Hepatocyte (in vitro differentiated cells): ENCODE data around the gene NPC1. TPM values are rescaled to one million over a fixed set of nuclear protein-coding genes. Genes with fewer than 3 reads are reported as not detected.

Source experiments
- DNase-seq: peaks from one replicate; pipeline ENCODE4 v3.0.0-alpha.2; 2016; ENCODE audit warnings: low spot score
- H2AFZ ChIP-seq: fragments of 200-600 bp; sonication (generic); 2 replicates; pipeline ENCODE4 v1.6.0; 2016; ENCODE audit warnings: antibody characterized with exemption, mild to moderate bottlenecking
- H3K27ac ChIP-seq: fragments of 200-600 bp; sonication (generic); 2 replicates; pipeline ENCODE4 v1.5.1; 2016; ENCODE audit warnings: mild to moderate bottlenecking
- H3K27me3 ChIP-seq: fragments of 200-600 bp; sonication (generic); 2 replicates; pipeline ENCODE4 v1.6.1; 2016
- H3K36me3 ChIP-seq: fragments of 200-600 bp; sonication (generic); replicated peaks from 2 replicates; pipeline ENCODE4 v1.5.1; 2016; ENCODE audit warnings: low read depth; ENCODE audit not compliant: insufficient read depth
- H3K4me1 ChIP-seq: fragments of 200-600 bp; sonication (generic); 2 replicates; pipeline ENCODE4 v1.5.1; 2016; ENCODE audit warnings: mild to moderate bottlenecking, moderate library complexity; ENCODE audit not compliant: insufficient read depth
- H3K4me2 ChIP-seq: fragments of 200-600 bp; sonication (generic); 2 replicates; pipeline ENCODE4 v1.6.0; 2016
- H3K4me3 ChIP-seq: fragments of 200-600 bp; sonication (generic); 2 replicates; pipeline ENCODE4 v1.5.1; 2016; ENCODE audit warnings: mild to moderate bottlenecking
- H3K79me2 ChIP-seq: fragments of 200-600 bp; sonication (generic); 2 replicates; pipeline ENCODE4 v1.6.0; 2017; ENCODE audit warnings: mild to moderate bottlenecking
- H3K9me2 ChIP-seq: fragments of 200-600 bp; sonication (generic); replicated peaks from 2 replicates; pipeline ENCODE4 v1.6.0; 2017; ENCODE audit warnings: mild to moderate bottlenecking; ENCODE audit not compliant: insufficient read depth
- H3K9me3 ChIP-seq: fragments of 200-600 bp; sonication (generic); 2 replicates; pipeline ENCODE4 v1.5.1; 2016; ENCODE audit warnings: low read depth, mild to moderate bottlenecking
- H4K20me1 ChIP-seq: fragments of 200-600 bp; sonication (generic); 2 replicates; pipeline ENCODE4 v1.6.0; 2016; ENCODE audit warnings: mild to moderate bottlenecking; ENCODE audit not compliant: insufficient read depth, poor library complexity, severe bottlenecking
- CTCF ChIP-seq: fragments of 200-600 bp; sonication (generic); IDR thresholded peaks from 2 replicates; pipeline ENCODE4 v1.5.1; 2016; ENCODE audit warnings: antibody characterized with exemption, mild to moderate bottlenecking; ENCODE audit not compliant: poor library complexity
- EZH2 ChIP-seq: fragments of 200-600 bp; sonication (generic); IDR thresholded peaks from 2 replicates; pipeline ENCODE4 v1.6.1; 2016; ENCODE audit warnings: antibody characterized with exemption, mild to moderate bottlenecking, borderline replicate concordance
- EZH2phosphoT487 ChIP-seq: fragments of 200-600 bp; sonication (generic); IDR thresholded peaks from one replicate; pipeline ENCODE4 v1.6.1; 2018; ENCODE audit warnings: antibody characterized with exemption, mild to moderate bottlenecking, low read depth, moderate library complexity; ENCODE audit not compliant: unreplicated experiment, severe bottlenecking
- WGBS: methylation state at CpG from one replicate; pipeline ENCODE4 v1.1.6; 2016; ENCODE audit warnings: low lambda C conversion rate; ENCODE audit errors: missing lambda C conversion rate; 5-methylcytosine and 5-hydroxymethylcytosine counted together
- polyA plus RNA-seq: library from polyadenylated mRNA; unstranded; fragments of >200 nt; fragmentation: Nextera tagmentation; extraction: Ambion mirVana; gene quantifications from 2 replicates; pipeline ENCODE4 v1.2.1, GENCODE V29; 2016
- total RNA-seq: library from RNA; depleted of rRNA; stranded (reverse); fragments of >200 nt; gene quantifications from 2 replicates; pipeline ENCODE4 v1.2.3, GENCODE V29; 2014

The NPC1 gene
- total and polyA plus RNA-seq, 2 experiments from 2014 or later, result 54.0 to 77.2 TPM

- H3K79me2 ChIP-seq, result peaks cover 38% of the 10 kb centered on the region
- no peaks in the 10 kb centered on the region for H3K36me3 ChIP-seq
- 91% methylated on average over 6 of the region's 6 CpGs for WGBS
- H3K4me2 ChIP-seq, result no peak overlapping the region
- TF ChIP-seq EZH2phosphoT487 (no peak), CTCF (no peak), EZH2 (no peak)
- H3K9me3 ChIP-seq, result no peaks in the 10 kb centered on the region
- H3K4me1 ChIP-seq, result peaks cover 9% of the 10 kb centered on the region
- no peak for DNase-seq
- H4K20me1 ChIP-seq, result no peaks in the 10 kb centered on the region
- H3K27ac ChIP-seq, result no peak overlapping the region
- no peaks in the 10 kb centered on the region for H3K27me3 ChIP-seq
- H2AFZ ChIP-seq, result no peak overlapping the region
- no peak overlapping the region for H3K4me3 ChIP-seq
- no peaks in the 10 kb centered on the region for H3K9me2 ChIP-seq
These were observed 79.9 kb downstream of the NPC1 start for GRCh38 chr18:23506393-23506792.

DNA sequence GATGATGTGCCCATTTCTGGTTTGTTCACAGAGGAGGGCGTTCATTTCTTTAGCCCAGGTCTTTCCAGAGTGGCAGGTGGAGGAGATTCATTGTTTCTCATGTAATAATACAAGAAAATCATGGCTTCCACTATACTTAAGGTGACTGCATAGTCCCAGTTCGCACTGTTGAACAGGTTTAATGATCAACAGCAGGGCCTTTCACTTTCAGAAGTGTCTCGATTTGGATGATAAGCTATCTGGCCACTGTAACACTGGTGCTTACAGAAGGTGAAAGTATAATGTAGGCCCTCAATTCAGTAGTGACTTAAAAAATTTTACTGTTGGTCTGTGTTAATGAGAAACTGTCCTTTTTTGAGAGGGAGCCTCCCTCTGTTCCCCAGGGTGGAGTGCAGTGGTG lies 81.6 kb downstream of the NPC1 start:
- Histone ChIP-seq H3K27ac (peak overlapping the region; percentile 59), H2AFZ (no peak overlapping the region), H4K20me1 (no peaks in the 10 kb centered on the region), H3K4me3 (no peak overlapping the region), H3K79me2 (peaks cover 38% of the 10 kb centered on the region), H3K27me3 (no peaks in the 10 kb centered on the region), H3K4me2 (peak overlapping the region; percentile 98), H3K9me2 (no peaks in the 10 kb centered on the region), H3K36me3 (no peaks in the 10 kb centered on the region), H3K4me1 (peaks cover 9% of the 10 kb centered on the region), H3K9me3 (no peaks in the 10 kb centered on the region)
- no peak for TF ChIP-seq CTCF
- no peak for TF ChIP-seq EZH2
- TF ChIP-seq EZH2phosphoT487, result peak; percentile 67
- DNase-seq, result peak; percentile 30
- 63% methylated on average over 3 of the region's 3 CpGs for WGBS

DNA sequence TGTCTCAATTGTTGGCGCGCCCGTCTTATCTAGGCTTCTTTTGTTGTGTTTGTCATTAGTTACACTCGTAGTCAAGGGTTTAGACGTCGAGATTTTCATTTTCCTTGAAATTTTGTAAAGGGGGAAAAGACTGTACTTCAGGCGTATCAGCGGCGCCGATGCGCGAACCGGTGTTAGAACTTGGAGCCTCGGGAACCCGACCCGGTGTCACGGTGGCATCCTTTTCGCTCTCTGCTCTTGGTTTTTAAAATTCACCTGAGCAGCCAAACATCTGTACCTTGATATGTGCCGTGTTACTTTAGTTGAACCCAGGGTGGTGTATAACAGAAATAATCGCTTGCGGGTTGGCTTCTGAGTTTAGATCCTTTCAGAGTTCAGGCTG lies 82.4 kb downstream of the NPC1 start:
- TF ChIP-seq EZH2phosphoT487 (no peak), EZH2 (no peak), CTCF (no peak)
- 5% methylated on average over 21 of the region's 21 CpGs for WGBS
- Histone ChIP-seq H3K36me3 (no peaks in the 10 kb centered on the region), H3K27me3 (no peaks in the 10 kb centered on the region), H3K9me3 (no peaks in the 10 kb centered on the region), H3K9me2 (no peaks in the 10 kb centered on the region), H3K79me2 (peaks cover 38% of the 10 kb centered on the region), H4K20me1 (no peaks in the 10 kb centered on the region), H3K4me1 (peaks cover 9% of the 10 kb centered on the region), H3K27ac (peak overlapping the region; percentile 59), H3K4me3 (peak overlapping the region; percentile 94), H2AFZ (peak overlapping the region; percentile 81), H3K4me2 (peak overlapping the region; percentile 98)
- no peak for DNase-seq
